Smooth muscle cell of the brain vasculature (primary cell): ENCODE data around the gene BNIP5.

Experiments used
- DNase-seq: peaks from one replicate; pipeline ENCODE4 v3.0.0-alpha.2; 2012; ENCODE audit warnings: low read depth, low spot score

Gene BNIP5

GRCh38 chr6:36336779-36337241 is at the start of gene BNIP5:
BNIP5 (minus strand) TSS chr6:36336888; CDS start chr6:36330690, 6,198 bp downstream.
- no peak for DNase-seq

GRCh38 chr6:36384095-36384494 is 47.4 kb upstream of the BNIP5 start:
- DNase-seq: no peak

- DNase-seq: no peak
Observed at GRCh38 chr6:36383606-36384005, 46.9 kb upstream of the BNIP5 start.

- no peak for DNase-seq
Observed at GRCh38 chr6:36382976-36383375, 46.3 kb upstream of the BNIP5 start.

- no peak for DNase-seq
Observed at GRCh38 chr6:36381502-36382389, 45.1 kb upstream of the BNIP5 start.

GRCh38 chr6:36380166-36380565 is 43.5 kb upstream of the BNIP5 start:
- no peak for DNase-seq

GRCh38 chr6:36378936-36379335 is 42.2 kb upstream of the BNIP5 start:
- DNase-seq: no peak

- no peak for DNase-seq
Observed at GRCh38 chr6:36378243-36378920, 41.7 kb upstream of the BNIP5 start.

- no peak for DNase-seq
Observed at GRCh38 chr6:36377594-36377993, 40.9 kb upstream of the BNIP5 start.

- no peak for DNase-seq
Observed at GRCh38 chr6:36376742-36377141, 40.1 kb upstream of the BNIP5 start.

GRCh38 chr6:36376183-36376582 is 39.5 kb upstream of the BNIP5 start:
- DNase-seq: no peak

- DNase-seq: no peak
Observed at GRCh38 chr6:36375644-36376155, 39.0 kb upstream of the BNIP5 start.

GRCh38 chr6:36374972-36375371 is 38.3 kb upstream of the BNIP5 start:
- no peak for DNase-seq

GRCh38 chr6:36374194-36374593 is 37.5 kb upstream of the BNIP5 start:
- no peak for DNase-seq

GRCh38 chr6:36373368-36374019 is 36.8 kb upstream of the BNIP5 start:
- DNase-seq: no peak

- DNase-seq: no peak
Observed at GRCh38 chr6:36372088-36372487, 35.4 kb upstream of the BNIP5 start.

- DNase-seq: no peak
Observed at GRCh38 chr6:36371211-36371610, 34.5 kb upstream of the BNIP5 start.

GRCh38 chr6:36370638-36371037 is 34.0 kb upstream of the BNIP5 start:
- no peak for DNase-seq

GRCh38 chr6:36368921-36369865 is 32.5 kb upstream of the BNIP5 start:
- DNase-seq: no peak

GRCh38 chr6:36368421-36368820 is 31.7 kb upstream of the BNIP5 start:
- no peak for DNase-seq

- no peak for DNase-seq
Observed at GRCh38 chr6:36367743-36368142, 31.1 kb upstream of the BNIP5 start.
